ENCODE results near the gene PFKFB4. TPM values are rescaled to one million over a fixed set of nuclear protein-coding genes. Genes with fewer than 3 reads are reported as not detected.
A peak's percentile ranks its signal among the peaks of the same experiment; 100 is the strongest.

Gene PFKFB4
- total and polyA plus RNA-seq, 9 of the 15 experiments (the other 6 are each of a cell fraction or from before 2014, with no cell fraction given), result 0.92 to 56.3 (median 13.5) TPM

DNA sequence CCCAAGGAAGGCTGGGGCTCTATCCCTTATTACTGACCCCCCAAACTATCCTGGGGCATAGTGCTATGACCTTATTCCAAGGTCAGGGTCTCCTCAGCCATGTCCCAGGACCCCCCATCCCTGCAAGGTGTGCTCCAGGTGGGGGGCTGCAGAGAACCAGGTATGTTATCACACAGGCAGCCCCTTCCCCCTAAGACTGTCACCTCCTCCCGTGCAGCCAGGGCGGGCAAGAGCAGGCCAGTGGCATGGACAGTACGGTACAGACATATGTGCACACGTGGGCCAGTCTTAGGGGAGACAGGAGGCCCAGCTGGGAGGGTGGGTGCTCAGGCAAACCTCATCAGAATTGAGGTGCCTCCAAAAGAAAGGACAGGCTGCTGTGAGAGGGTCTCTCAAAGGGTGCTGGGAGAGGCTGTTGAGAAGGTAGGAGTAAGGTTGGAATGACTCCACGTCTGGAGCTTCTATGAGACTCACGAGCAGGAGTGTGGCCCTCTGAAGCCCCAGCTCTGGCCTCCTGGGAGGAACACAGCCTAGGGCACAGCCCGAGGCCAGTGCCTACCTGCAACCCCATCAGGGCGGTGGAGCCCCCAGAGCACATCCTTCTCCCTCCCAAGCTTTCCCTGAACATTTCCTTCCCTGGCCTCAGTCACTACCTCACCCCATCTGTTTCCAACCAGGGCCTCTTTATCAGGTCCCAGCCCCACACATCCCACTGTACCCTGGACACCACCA lies 40.2 kb upstream of the PFKFB4 start:
- peak; percentile 16 for ATAC-seq
- Histone ChIP-seq H3K9ac (ENCODE audit: insufficient read depth in 1 of 2, low read depth in 2 of 2, low read length in 2 of 2) (peak overlapping the region in 1 of 2 experiments; percentile 55; a peak in 2 of 4 replicates), H3K36me3 (ENCODE audit: control insufficient read depth, insufficient read depth, low read length) (peaks cover 46% of the 10 kb centered on the region; the same call in 2 of the 3 replicates), H3K27ac (ENCODE audit: extremely low read depth, low read depth, low read length) (no peak overlapping the region), H3K79me2 (ENCODE audit: control insufficient read depth, insufficient read depth, low read length) (no peaks in the 10 kb centered on the region), H4K20me1 (replicated peaks; ENCODE audit: control insufficient read depth, insufficient read depth, low read length) (no peaks in the 10 kb centered on the region), H3K27me3 (ENCODE audit: control insufficient read depth in 2 of 2, insufficient read depth in 2 of 2, low read length in 2 of 2) (peaks cover 0 to 2% of the 10 kb centered on the region in 2 experiments; a peak in 2 of 5 replicates), H3K4me3 (no peak overlapping the region), H3K4me2 (ENCODE audit: insufficient read depth, low read length) (no peak overlapping the region), H3K4me1 (replicated peaks in 1 of 2; ENCODE audit: control insufficient read depth in 2 of 2, insufficient read depth in 2 of 2, low read length in 2 of 2) (peaks cover 12 to 40% of the 10 kb centered on the region in 2 experiments; a peak in 4 of 5 replicates), H3K9me3 (replicated peaks; ENCODE audit: control insufficient read depth, insufficient read depth, low read depth, low read length) (no peaks in the 10 kb centered on the region), H3K9me1 (ENCODE audit: control insufficient read depth, insufficient read depth, low read length) (no peaks in the 10 kb centered on the region), H2AFZ (ENCODE audit: low read depth, low read length) (no peak overlapping the region)
- 51% methylated on average over 6 of the region's 8 CpGs for WGBS (ENCODE audit: insufficient coverage, low coverage, missing lambda C conversion rate)
- FAIRE-seq, result no peak
- in situ Hi-C loops (cut with MboI) (no loop called here), intact Hi-C loops (cut with micrococcal nuclease) (no loop called here)
- DNase-seq (ENCODE audit: extremely low read depth in 1 of 4, low spot score in 3 of 4), result no peak
- ChIA-PET CTCF (ENCODE audit: low intra/inter-chr PET ratio) (no interaction called here), POLR2A (interaction anchor here (0.6 to 1.4 kb wide), 7 partner anchors 8 to 113 kb away, joined by 3 to 5 read pairs (median 3); no protein-coding TSS in a partner anchor)
- BruUV-seq (replicated peaks), result no TSS peak
- TF ChIP-seq MIER1 (IDR thresholded peaks at IDR 0.05; ENCODE audit: low read depth), result no peak
- no peak for TF ChIP-seq RB1 (IDR thresholded peaks at IDR 0.05; ENCODE audit: low read depth)
- no peak for TF ChIP-seq NEUROD1 (IDR thresholded peaks at IDR 0.05; ENCODE audit: borderline replicate concordance, low read depth, low read length, partially characterized antibody)
- TF ChIP-seq, protein P1, sequence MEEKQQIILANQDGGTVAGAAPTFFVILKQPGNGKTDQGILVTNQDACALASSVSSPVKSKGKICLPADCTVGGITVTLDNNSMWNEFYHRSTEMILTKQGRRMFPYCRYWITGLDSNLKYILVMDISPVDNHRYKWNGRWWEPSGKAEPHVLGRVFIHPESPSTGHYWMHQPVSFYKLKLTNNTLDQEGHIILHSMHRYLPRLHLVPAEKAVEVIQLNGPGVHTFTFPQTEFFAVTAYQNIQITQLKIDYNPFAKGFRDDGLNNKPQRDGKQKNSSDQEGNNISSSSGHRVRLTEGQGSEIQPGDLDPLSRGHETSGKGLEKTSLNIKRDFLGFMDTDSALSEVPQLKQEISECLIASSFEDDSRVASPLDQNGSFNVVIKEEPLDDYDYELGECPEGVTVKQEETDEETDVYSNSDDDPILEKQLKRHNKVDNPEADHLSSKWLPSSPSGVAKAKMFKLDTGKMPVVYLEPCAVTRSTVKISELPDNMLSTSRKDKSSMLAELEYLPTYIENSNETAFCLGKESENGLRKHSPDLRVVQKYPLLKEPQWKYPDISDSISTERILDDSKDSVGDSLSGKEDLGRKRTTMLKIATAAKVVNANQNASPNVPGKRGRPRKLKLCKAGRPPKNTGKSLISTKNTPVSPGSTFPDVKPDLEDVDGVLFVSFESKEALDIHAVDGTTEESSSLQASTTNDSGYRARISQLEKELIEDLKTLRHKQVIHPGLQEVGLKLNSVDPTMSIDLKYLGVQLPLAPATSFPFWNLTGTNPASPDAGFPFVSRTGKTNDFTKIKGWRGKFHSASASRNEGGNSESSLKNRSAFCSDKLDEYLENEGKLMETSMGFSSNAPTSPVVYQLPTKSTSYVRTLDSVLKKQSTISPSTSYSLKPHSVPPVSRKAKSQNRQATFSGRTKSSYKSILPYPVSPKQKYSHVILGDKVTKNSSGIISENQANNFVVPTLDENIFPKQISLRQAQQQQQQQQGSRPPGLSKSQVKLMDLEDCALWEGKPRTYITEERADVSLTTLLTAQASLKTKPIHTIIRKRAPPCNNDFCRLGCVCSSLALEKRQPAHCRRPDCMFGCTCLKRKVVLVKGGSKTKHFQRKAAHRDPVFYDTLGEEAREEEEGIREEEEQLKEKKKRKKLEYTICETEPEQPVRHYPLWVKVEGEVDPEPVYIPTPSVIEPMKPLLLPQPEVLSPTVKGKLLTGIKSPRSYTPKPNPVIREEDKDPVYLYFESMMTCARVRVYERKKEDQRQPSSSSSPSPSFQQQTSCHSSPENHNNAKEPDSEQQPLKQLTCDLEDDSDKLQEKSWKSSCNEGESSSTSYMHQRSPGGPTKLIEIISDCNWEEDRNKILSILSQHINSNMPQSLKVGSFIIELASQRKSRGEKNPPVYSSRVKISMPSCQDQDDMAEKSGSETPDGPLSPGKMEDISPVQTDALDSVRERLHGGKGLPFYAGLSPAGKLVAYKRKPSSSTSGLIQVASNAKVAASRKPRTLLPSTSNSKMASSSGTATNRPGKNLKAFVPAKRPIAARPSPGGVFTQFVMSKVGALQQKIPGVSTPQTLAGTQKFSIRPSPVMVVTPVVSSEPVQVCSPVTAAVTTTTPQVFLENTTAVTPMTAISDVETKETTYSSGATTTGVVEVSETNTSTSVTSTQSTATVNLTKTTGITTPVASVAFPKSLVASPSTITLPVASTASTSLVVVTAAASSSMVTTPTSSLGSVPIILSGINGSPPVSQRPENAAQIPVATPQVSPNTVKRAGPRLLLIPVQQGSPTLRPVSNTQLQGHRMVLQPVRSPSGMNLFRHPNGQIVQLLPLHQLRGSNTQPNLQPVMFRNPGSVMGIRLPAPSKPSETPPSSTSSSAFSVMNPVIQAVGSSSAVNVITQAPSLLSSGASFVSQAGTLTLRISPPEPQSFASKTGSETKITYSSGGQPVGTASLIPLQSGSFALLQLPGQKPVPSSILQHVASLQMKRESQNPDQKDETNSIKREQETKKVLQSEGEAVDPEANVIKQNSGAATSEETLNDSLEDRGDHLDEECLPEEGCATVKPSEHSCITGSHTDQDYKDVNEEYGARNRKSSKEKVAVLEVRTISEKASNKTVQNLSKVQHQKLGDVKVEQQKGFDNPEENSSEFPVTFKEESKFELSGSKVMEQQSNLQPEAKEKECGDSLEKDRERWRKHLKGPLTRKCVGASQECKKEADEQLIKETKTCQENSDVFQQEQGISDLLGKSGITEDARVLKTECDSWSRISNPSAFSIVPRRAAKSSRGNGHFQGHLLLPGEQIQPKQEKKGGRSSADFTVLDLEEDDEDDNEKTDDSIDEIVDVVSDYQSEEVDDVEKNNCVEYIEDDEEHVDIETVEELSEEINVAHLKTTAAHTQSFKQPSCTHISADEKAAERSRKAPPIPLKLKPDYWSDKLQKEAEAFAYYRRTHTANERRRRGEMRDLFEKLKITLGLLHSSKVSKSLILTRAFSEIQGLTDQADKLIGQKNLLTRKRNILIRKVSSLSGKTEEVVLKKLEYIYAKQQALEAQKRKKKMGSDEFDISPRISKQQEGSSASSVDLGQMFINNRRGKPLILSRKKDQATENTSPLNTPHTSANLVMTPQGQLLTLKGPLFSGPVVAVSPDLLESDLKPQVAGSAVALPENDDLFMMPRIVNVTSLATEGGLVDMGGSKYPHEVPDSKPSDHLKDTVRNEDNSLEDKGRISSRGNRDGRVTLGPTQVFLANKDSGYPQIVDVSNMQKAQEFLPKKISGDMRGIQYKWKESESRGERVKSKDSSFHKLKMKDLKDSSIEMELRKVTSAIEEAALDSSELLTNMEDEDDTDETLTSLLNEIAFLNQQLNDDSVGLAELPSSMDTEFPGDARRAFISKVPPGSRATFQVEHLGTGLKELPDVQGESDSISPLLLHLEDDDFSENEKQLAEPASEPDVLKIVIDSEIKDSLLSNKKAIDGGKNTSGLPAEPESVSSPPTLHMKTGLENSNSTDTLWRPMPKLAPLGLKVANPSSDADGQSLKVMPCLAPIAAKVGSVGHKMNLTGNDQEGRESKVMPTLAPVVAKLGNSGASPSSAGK (IDR thresholded peaks at IDR 0.05), result no peak
- TF ChIP-seq ZNF347 (CRISPR knock-in tag; IDR thresholded peaks at IDR 0.05; ENCODE audit: low read depth), result no peak
- no peak for TF ChIP-seq DPF2 (IDR thresholded peaks at IDR 0.05)
- no peak for TF ChIP-seq ZSCAN32 (CRISPR knock-in tag; IDR thresholded peaks at IDR 0.05)
- TF ChIP-seq, protein P2, sequence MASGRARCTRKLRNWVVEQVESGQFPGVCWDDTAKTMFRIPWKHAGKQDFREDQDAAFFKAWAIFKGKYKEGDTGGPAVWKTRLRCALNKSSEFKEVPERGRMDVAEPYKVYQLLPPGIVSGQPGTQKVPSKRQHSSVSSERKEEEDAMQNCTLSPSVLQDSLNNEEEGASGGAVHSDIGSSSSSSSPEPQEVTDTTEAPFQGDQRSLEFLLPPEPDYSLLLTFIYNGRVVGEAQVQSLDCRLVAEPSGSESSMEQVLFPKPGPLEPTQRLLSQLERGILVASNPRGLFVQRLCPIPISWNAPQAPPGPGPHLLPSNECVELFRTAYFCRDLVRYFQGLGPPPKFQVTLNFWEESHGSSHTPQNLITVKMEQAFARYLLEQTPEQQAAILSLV (tag; IDR thresholded peaks at IDR 0.05), result no peak
- TF ChIP-seq MYNN (IDR thresholded peaks at IDR 0.05), result peak; percentile 7; the same call in 1 of the 2 replicates
- TF ChIP-seq MYNN (CRISPR knock-in tag; IDR thresholded peaks at IDR 0.05), result no peak
- no peak for TF ChIP-seq GATA2 (CRISPR knock-in tag; IDR thresholded peaks at IDR 0.05)

Measured in K562 (cell line).